Measurements from ENCODE around the gene ALDH3B1. TPM values are rescaled to one million over a fixed set of nuclear protein-coding genes. Genes with fewer than 3 reads are reported as not detected.
A peak's percentile ranks its signal among the peaks of the same experiment; 100 is the strongest.

The ALDH3B1 gene
- total RNA-seq, 1 experiment from 2014 or later = 41.6 TPM

DNA sequence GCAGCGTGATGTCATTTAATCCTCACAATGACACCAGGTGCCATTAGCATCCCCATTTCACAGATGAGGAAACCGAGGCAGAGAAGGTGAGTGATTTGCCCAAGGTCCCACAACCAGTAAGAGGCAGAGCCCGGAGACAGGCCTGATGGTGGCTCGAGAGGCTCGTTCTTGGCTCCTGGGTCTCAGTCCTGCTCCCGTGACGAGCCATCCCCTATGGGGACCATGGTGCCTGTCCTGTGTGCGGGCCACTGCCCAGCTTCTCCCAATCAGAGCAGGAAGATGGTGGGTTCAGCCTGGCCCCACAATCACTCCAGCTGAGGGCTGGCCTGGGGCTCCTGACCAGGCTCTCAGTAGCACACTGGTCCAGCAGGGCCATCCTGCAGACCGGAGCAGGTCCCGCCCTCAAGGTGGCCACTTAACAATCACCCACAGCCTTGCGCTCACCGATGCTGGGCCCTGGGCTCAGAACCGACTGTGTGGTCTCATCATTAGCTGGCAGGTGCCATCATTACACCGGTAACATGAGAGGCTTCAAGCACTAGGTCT lies 3.6 kb downstream of the ALDH3B1 start:
- peaks cover 89% of the 10 kb centered on the region for H3K36me3 Mint-ChIP-seq (ENCODE audit: insufficient read depth, unreplicated experiment)
- TF ChIP-seq, protein P1, sequence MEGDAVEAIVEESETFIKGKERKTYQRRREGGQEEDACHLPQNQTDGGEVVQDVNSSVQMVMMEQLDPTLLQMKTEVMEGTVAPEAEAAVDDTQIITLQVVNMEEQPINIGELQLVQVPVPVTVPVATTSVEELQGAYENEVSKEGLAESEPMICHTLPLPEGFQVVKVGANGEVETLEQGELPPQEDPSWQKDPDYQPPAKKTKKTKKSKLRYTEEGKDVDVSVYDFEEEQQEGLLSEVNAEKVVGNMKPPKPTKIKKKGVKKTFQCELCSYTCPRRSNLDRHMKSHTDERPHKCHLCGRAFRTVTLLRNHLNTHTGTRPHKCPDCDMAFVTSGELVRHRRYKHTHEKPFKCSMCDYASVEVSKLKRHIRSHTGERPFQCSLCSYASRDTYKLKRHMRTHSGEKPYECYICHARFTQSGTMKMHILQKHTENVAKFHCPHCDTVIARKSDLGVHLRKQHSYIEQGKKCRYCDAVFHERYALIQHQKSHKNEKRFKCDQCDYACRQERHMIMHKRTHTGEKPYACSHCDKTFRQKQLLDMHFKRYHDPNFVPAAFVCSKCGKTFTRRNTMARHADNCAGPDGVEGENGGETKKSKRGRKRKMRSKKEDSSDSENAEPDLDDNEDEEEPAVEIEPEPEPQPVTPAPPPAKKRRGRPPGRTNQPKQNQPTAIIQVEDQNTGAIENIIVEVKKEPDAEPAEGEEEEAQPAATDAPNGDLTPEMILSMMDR (IDR thresholded peaks at IDR 0.05; ENCODE audit: unreplicated experiment) = no peak
- CTCF ChIA-PET = interaction anchor here (0.6 to 1.0 kb wide), 4 partner anchors 93 to 191 kb away, joined by 3 to 8 read pairs (median 5); no protein-coding TSS in a partner anchor
- H3K9me3 Mint-ChIP-seq (ENCODE audit: low read depth, unreplicated experiment) = no peaks in the 10 kb centered on the region
- H3K4me1 Mint-ChIP-seq (ENCODE audit: low read depth, unreplicated experiment) = peaks cover 96% of the 10 kb centered on the region
- no peak for DNase-seq
- intact Hi-C loops (cut with micrococcal nuclease; ENCODE audit: unreplicated experiment) = no loop called here
- BruUV-seq (replicated peaks) = TSS peak; percentile 1
- H3K27ac Mint-ChIP-seq (ENCODE audit: unreplicated experiment) = peak overlapping the region; percentile 97
- H3K4me3 Mint-ChIP-seq (ENCODE audit: low read depth, unreplicated experiment) = peak overlapping the region; percentile 88
- no peaks in the 10 kb centered on the region for H3K27me3 Mint-ChIP-seq (ENCODE audit: unreplicated experiment)

DNA sequence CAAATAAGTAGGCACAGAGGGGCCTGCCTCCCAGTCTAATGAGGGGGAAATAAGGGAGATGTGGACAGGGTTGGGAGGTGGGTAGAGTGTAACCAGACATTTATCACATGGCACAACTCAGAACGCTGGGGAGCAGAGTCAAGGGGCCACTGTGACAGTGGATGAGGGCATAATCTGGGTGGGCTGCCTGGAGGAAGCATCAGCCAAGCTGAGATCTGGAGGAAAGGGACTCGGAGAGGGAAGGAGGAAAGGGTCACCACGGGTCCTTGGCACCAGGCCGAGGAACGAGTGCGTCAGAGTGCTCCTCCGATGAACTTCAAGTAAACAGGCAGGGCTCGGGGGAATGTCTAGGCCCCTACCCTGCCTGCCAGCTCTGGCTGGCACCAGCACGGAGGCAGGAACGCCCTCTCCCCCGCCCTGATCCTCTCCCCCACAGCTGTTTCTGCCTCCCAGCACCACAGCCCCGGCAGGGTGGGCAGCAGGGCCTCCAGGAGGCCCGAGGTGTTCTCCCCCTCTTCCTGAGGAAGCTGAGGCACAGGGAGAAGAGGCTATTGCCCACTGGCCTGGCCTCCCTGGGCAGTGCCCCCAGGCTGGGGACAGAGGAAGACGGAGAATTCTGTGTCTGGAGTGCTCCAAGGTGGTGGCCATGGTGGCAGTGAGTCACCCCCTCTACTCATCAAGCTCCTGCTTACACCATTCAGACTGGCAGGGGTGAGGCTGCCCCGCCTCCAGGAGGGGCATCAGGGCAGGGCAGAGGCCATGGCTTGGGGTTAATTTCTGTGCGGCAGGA lies 4.2 kb downstream of the ALDH3B1 start:
- intact Hi-C loops (cut with micrococcal nuclease; ENCODE audit: unreplicated experiment) = no loop called here
- no peaks in the 10 kb centered on the region for H3K27me3 Mint-ChIP-seq (ENCODE audit: unreplicated experiment)
- H3K27ac Mint-ChIP-seq (ENCODE audit: unreplicated experiment) = peak overlapping the region; percentile 97
- H3K4me1 Mint-ChIP-seq (ENCODE audit: low read depth, unreplicated experiment) = peaks cover 90% of the 10 kb centered on the region
- peaks cover 89% of the 10 kb centered on the region for H3K36me3 Mint-ChIP-seq (ENCODE audit: insufficient read depth, unreplicated experiment)
- H3K4me3 Mint-ChIP-seq (ENCODE audit: low read depth, unreplicated experiment) = peak overlapping the region; percentile 88
- TF ChIP-seq, protein P1 (IDR thresholded peaks at IDR 0.05; ENCODE audit: unreplicated experiment) = no peak
- BruUV-seq (replicated peaks) = no TSS peak
- CTCF ChIA-PET = no interaction called here
- H3K9me3 Mint-ChIP-seq (ENCODE audit: low read depth, unreplicated experiment) = no peaks in the 10 kb centered on the region
- DNase-seq = peak; percentile 96

DNA sequence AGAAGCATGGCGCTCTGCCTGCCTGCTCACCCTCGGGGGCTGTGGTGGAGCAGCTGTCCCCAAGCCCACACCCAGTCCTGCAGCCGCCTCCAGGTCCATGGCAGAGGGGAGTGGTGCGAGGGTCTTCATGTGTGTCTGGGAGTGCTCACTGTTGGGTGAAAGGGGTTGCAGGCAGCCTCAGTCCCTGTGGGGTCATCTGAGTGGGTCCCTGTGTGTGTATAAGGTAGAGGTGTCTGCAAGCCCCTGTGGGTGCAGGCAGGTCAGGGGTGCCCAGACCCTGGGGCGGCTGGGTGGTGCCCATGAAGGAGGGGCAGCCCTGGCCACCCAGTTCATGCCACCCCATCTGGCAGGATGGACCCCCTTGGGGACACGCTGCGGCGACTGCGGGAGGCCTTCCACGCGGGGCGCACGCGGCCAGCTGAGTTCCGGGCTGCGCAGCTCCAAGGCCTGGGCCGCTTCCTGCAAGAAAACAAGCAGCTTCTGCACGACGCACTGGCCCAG lies 4.9 kb downstream of the ALDH3B1 start:
- BruUV-seq (replicated peaks) = no TSS peak
- H3K36me3 Mint-ChIP-seq (ENCODE audit: insufficient read depth, unreplicated experiment) = peaks cover 83% of the 10 kb centered on the region
- no peaks in the 10 kb centered on the region for H3K27me3 Mint-ChIP-seq (ENCODE audit: unreplicated experiment)
- CTCF ChIA-PET = no interaction called here
- no peak for DNase-seq
- TF ChIP-seq, protein P1 (IDR thresholded peaks at IDR 0.05; ENCODE audit: unreplicated experiment) = no peak
- no peaks in the 10 kb centered on the region for H3K9me3 Mint-ChIP-seq (ENCODE audit: low read depth, unreplicated experiment)
- peak overlapping the region; percentile 88 for H3K4me3 Mint-ChIP-seq (ENCODE audit: low read depth, unreplicated experiment)
- peak overlapping the region; percentile 97 for H3K27ac Mint-ChIP-seq (ENCODE audit: unreplicated experiment)
- H3K4me1 Mint-ChIP-seq (ENCODE audit: low read depth, unreplicated experiment) = peaks cover 87% of the 10 kb centered on the region
- intact Hi-C loops (cut with micrococcal nuclease; ENCODE audit: unreplicated experiment) = no loop called here

DNA sequence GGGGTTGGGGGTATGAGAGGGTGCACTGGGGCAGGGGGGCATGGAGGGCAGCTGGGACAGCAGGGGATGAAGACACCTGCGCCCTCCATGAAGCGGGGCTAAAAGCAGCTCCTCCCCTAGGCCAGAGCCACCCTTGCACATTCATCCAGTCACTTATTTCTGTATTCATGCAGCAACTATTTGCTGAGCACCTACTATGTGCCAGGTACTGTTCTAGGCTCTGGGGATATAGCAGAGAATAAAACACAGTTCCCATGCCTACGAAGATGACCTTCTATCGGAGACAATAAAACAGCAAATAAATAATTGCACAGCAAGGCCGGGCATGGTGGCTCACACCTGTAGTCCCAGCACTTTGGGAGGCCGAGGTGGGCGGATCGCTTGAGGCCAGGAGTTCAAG lies 5.3 kb downstream of the ALDH3B1 start:
- Mint-ChIP-seq H3K27ac (ENCODE audit: unreplicated experiment) (peak overlapping the region; percentile 97), H3K9me3 (ENCODE audit: low read depth, unreplicated experiment) (no peaks in the 10 kb centered on the region), H3K36me3 (ENCODE audit: insufficient read depth, unreplicated experiment) (peaks cover 83% of the 10 kb centered on the region), H3K4me3 (ENCODE audit: low read depth, unreplicated experiment) (peak overlapping the region; percentile 88), H3K27me3 (ENCODE audit: unreplicated experiment) (no peaks in the 10 kb centered on the region), H3K4me1 (ENCODE audit: low read depth, unreplicated experiment) (peaks cover 87% of the 10 kb centered on the region)
- no peak for DNase-seq
- BruUV-seq (replicated peaks) = no TSS peak
- TF ChIP-seq, protein P1 (IDR thresholded peaks at IDR 0.05; ENCODE audit: unreplicated experiment) = no peak
- intact Hi-C loops (cut with micrococcal nuclease; ENCODE audit: unreplicated experiment) = no loop called here
- CTCF ChIA-PET = no interaction called here

Data from Calu3 (cell line).